Skeletal muscle cell (primary cell): Measurements from ENCODE around the gene CCDC192.
"Not testable (repeated sequence)": the region's sequence is repeated elsewhere in the genome, so short reads cannot be mapped to it uniquely, and the experiment has no call there.

Experiments used
- DNase-seq: peaks from one replicate; pipeline ENCODE4 v3.0.0-alpha.2; 2010; ENCODE audit warnings: low read depth
- H3K4me3 ChIP-seq: 2 replicates; pipeline ENCODE4 v1.5.1; 2011; ENCODE audit warnings: low read depth, mild to moderate bottlenecking, control low read depth, low read length, moderate library complexity

CCDC192 gene

GRCh38 chr5:127754706-127755105 lies 51.5 kb downstream of the CCDC192 start:
- H3K4me3 ChIP-seq, result no peak overlapping the region
- no peak for DNase-seq

GRCh38 chr5:127757576-127757975 lies 54.4 kb downstream of the CCDC192 start:
- H3K4me3 ChIP-seq, result no peak overlapping the region
- DNase-seq, result peak; percentile 39

- H3K4me3 ChIP-seq, result no peak overlapping the region
- DNase-seq, result no peak
Observed at GRCh38 chr5:127758766-127759283, 55.6 kb downstream of the CCDC192 start.

GRCh38 chr5:127761869-127762268 lies 58.7 kb downstream of the CCDC192 start:
- no peak for DNase-seq
- H3K4me3 ChIP-seq, result no peak overlapping the region

GRCh38 chr5:127762412-127762811 lies 59.2 kb downstream of the CCDC192 start:
- no peak overlapping the region for H3K4me3 ChIP-seq
- no peak for DNase-seq

- peak; percentile 45 for DNase-seq
- no peak overlapping the region for H3K4me3 ChIP-seq
Observed at GRCh38 chr5:127766676-127767335, 63.6 kb downstream of the CCDC192 start.

- no peak overlapping the region for H3K4me3 ChIP-seq
- no peak for DNase-seq
Observed at GRCh38 chr5:127769386-127769785, 66.2 kb downstream of the CCDC192 start.

- no peak overlapping the region for H3K4me3 ChIP-seq
- no peak for DNase-seq
Observed at GRCh38 chr5:127770272-127770671, 67.1 kb downstream of the CCDC192 start.

- no peak overlapping the region for H3K4me3 ChIP-seq
- DNase-seq, result no peak
Observed at GRCh38 chr5:127772531-127772930, 69.3 kb downstream of the CCDC192 start.

GRCh38 chr5:127774221-127774620 lies 71.0 kb downstream of the CCDC192 start:
- no peak overlapping the region for H3K4me3 ChIP-seq
- DNase-seq, result no peak

- no peak for DNase-seq
- no peak overlapping the region for H3K4me3 ChIP-seq
Observed at GRCh38 chr5:127776477-127776876, 73.3 kb downstream of the CCDC192 start.

GRCh38 chr5:127777957-127778356 lies 74.8 kb downstream of the CCDC192 start:
- H3K4me3 ChIP-seq, result no peak overlapping the region
- no peak for DNase-seq

- not testable (repeated sequence) for H3K4me3 ChIP-seq, DNase-seq
Observed at GRCh38 chr5:127782450-127782849, 79.3 kb downstream of the CCDC192 start.

GRCh38 chr5:127785098-127785927 lies 82.1 kb downstream of the CCDC192 start:
- peak; percentile 84 for DNase-seq
- no peak overlapping the region for H3K4me3 ChIP-seq

GRCh38 chr5:127791439-127791838 lies 88.2 kb downstream of the CCDC192 start:
- no peak for DNase-seq
- H3K4me3 ChIP-seq, result no peak overlapping the region

GRCh38 chr5:127791908-127792307 lies 88.7 kb downstream of the CCDC192 start:
- H3K4me3 ChIP-seq, DNase-seq: not testable (repeated sequence)

- no peak overlapping the region for H3K4me3 ChIP-seq
- DNase-seq, result no peak
Observed at GRCh38 chr5:127793052-127793451, 89.9 kb downstream of the CCDC192 start.

- DNase-seq, result no peak
Observed at GRCh38 chr5:127793879-127794278, 90.7 kb downstream of the CCDC192 start.

GRCh38 chr5:127796211-127796610 lies 93.0 kb downstream of the CCDC192 start:
- no peak for DNase-seq
- no peak overlapping the region for H3K4me3 ChIP-seq

More at GRCh38 chr5:127793879-127794278, 90.7 kb downstream of the CCDC192 start:
- H3K4me3 ChIP-seq, result no peak overlapping the region

GRCh38 chr5:127799293-127799905 lies 96.2 kb downstream of the CCDC192 start:
- H3K4me3 ChIP-seq, result no peak overlapping the region
- DNase-seq, result no peak
